Cardiac fibroblast (primary cell): Measurements from ENCODE around the gene FA2H.

Experiments used
- DNase-seq, 2 donors: peaks; one replicate each; pipeline versions ENCODE4 v3.0.0 to v3.0.0-alpha.2; 2010; ENCODE audit warnings: low read depth in 2 of 2
- H3K4me3 ChIP-seq, 2 donors: replicated peaks in 1 of 2; 1 replicate in 1 of 2; 2 replicates in 1 of 2; pipeline ENCODE4 v1.5.1; 2011; ENCODE audit warnings: low read depth in 2 of 2, low read length in 2 of 2, mild to moderate bottlenecking in 2 of 2, moderate library complexity in 1 of 2
- TF ChIP-seq, protein P1 (sequence below): IDR thresholded peaks from one replicate; pipeline ENCODE4 v1.5.1; 2011; ENCODE audit warnings: low read depth, mild to moderate bottlenecking, low read length, inconsistent platforms

FA2H gene

GRCh38 chr16:74738816-74739215, 35.8 kb downstream of the FA2H start:
- TF ChIP-seq, protein P1, sequence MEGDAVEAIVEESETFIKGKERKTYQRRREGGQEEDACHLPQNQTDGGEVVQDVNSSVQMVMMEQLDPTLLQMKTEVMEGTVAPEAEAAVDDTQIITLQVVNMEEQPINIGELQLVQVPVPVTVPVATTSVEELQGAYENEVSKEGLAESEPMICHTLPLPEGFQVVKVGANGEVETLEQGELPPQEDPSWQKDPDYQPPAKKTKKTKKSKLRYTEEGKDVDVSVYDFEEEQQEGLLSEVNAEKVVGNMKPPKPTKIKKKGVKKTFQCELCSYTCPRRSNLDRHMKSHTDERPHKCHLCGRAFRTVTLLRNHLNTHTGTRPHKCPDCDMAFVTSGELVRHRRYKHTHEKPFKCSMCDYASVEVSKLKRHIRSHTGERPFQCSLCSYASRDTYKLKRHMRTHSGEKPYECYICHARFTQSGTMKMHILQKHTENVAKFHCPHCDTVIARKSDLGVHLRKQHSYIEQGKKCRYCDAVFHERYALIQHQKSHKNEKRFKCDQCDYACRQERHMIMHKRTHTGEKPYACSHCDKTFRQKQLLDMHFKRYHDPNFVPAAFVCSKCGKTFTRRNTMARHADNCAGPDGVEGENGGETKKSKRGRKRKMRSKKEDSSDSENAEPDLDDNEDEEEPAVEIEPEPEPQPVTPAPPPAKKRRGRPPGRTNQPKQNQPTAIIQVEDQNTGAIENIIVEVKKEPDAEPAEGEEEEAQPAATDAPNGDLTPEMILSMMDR: no peak
- no peak for DNase-seq
- H3K4me3 ChIP-seq: no peak overlapping the region

DNA sequence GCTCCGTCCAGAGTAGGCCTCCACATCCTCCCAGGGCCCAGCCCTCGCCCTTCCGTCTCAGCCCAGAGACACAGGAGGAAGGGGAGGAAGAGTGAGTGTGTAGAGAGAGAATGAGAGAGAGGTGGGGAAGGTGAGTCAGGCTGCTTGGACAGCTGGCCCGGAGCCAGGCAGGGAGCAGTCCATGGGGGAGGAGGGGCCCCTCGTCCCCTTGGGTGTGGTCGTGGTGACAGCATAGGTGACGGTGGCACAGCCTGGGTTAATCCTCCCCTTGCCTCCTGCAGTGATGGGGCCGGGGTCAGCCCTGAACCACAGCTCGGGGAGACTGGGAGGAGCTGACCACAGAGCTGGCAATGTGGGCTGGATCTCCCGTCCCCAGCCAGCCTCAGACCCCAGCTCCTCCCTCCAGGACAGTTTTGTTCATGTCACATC, 36.5 kb downstream of the FA2H start:
- no peak overlapping the region for H3K4me3 ChIP-seq
- TF ChIP-seq, protein P1: no peak
- peak in 1 of 2 donors; percentile 24 for DNase-seq

- H3K4me3 ChIP-seq: no peak overlapping the region
- TF ChIP-seq, protein P1: no peak
- no peak for DNase-seq
These were observed 37.1 kb downstream of the FA2H start for GRCh38 chr16:74737521-74737920.

GRCh38 chr16:74736531-74737157, 38.0 kb downstream of the FA2H start:
- no peak overlapping the region for H3K4me3 ChIP-seq
- TF ChIP-seq, protein P1: no peak
- DNase-seq: no peak

- no peak overlapping the region for H3K4me3 ChIP-seq
- TF ChIP-seq, protein P1: no peak
- no peak for DNase-seq
These were observed 39.1 kb downstream of the FA2H start for GRCh38 chr16:74735554-74735953.

GRCh38 chr16:74735162-74735452, 39.5 kb downstream of the FA2H start:
- H3K4me3 ChIP-seq: no peak overlapping the region
- TF ChIP-seq, protein P1: no peak
- no peak for DNase-seq
